GM12801 (cell line): ENCODE measurements around the gene CD52.

Source experiments
- CTCF ChIP-seq: IDR thresholded peaks from one replicate; pipeline ENCODE4 v1.5.1; 2011; ENCODE audit warnings: control low read depth; ENCODE audit not compliant: insufficient read length; ENCODE audit errors: extremely low read depth

The CD52 gene

GRCh38 chr1:26297791-26298124 is 20.0 kb upstream of the CD52 start:
- TF ChIP-seq CTCF = no peak

GRCh38 chr1:26300578-26301275 is 17.0 kb upstream of the CD52 start:
- TF ChIP-seq CTCF = no peak

- no peak for TF ChIP-seq CTCF
These were observed 14.9 kb upstream of the CD52 start for GRCh38 chr1:26302733-26303405.

GRCh38 chr1:26305667-26306289 is 12.0 kb upstream of the CD52 start:
- no peak for TF ChIP-seq CTCF

- TF ChIP-seq CTCF = no peak
These were observed 11.2 kb upstream of the CD52 start, which contains the start of gene UBXN11 for GRCh38 chr1:26306290-26307229. Gene UBXN11 (minus strand): TSS chr1:26306636. CDS start chr1:26302883, 3,753 bp downstream.

GRCh38 chr1:26307363-26307781 is 10.4 kb upstream of the CD52 start:
- no peak for TF ChIP-seq CTCF

GRCh38 chr1:26314501-26314900 is 3.3 kb upstream of the CD52 start:
- TF ChIP-seq CTCF = no peak
